Central memory CD4-positive, alpha-beta T cell (primary cell): ENCODE measurements around the gene SPEG.
"Not testable (repeated sequence)": the region's sequence is repeated elsewhere in the genome, so short reads cannot be mapped to it uniquely, and the experiment has no call there.

Source experiments
- DNase-seq: peaks from one replicate; pipeline ENCODE4 v3.0.0; 2022

The SPEG gene

GRCh38 chr2:219405451-219405850 lies 29.2 kb upstream of the SPEG start:
- no peak for DNase-seq

DNA sequence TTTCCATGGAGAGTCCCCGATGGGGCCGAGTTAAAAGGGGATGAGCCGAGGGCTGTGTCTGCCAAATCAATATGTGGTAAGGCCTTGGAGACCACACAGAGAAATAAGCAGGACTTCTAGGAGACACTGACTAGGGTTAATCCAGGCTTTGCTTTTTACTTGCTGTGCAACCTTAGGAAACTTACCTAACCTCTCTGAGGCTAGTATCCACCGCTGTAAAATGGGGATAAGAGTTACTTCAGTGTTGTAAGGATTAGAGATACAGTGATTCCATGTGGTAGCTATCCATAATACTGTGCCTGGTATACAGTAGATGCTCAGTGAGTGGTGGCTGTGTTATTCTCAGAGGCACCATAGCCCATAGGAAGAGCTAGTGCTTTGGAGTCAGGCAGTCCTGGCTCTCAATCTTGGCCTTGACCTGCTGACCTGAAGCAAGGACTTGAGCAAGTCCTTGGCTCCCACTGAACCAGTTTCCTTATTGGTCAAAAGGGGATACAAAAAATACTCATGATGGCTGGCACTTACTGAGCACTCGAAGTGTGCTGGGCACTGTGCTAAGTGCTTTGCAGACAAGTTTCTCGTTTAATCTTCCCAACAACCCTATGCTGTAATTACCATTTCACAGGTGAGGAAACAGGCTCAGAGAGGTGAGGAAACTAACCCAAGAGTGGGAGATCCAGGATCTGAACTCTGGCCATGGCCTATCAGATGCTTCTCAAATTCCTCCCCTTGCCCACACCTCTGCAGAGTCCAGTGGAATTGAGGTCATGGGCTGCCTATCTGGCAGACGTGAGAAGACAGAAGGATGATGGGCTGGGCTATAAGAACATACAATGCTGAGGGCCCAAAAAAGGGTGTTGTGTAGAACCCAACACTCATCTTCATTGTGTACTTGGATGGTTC lies 28.4 kb upstream of the SPEG start:
- DNase-seq: no peak

GRCh38 chr2:219406861-219407230 lies 27.8 kb upstream of the SPEG start:
- DNase-seq: no peak

DNA sequence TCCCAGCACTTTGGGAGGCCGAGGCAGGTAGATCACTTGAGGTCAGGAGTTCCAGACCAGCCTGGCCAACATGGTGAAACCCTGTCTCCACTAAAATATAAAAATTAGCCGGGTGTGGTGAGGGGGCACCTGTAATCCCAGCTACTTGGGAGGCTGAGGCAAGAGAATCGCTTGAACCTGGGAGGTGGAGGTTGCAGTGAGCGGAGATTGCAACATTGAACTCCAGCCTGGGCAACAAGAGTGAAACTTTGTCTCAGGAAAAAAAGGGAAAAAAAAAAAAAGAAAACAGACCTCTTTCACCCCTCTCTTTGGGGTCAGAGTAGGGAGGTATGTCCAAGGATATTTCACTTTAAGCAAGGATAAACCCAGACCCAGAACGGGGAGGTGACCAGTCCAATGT lies 27.3 kb upstream of the SPEG start:
- DNase-seq: not testable (repeated sequence)

DNA sequence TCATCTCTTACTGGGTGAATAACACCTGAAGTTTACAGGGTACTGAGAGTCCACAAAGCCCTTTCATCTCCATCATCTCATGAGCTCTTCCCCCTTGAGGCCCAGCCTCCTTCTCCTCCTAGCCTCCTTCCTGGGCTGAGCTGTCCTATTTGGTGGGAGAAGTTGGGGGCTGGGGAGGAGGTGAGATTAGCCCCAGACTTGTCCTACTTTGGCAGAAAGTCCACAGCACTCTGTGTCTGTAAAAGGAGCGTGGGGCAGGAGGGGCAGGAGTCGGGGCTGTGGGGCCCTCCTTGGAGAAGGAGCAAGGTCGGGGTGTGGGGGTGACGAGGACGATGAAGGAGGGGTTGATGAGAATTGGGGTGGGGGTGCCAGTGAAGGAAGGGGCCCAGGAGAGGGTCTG lies 26.4 kb upstream of the SPEG start:
- no peak for DNase-seq

DNA sequence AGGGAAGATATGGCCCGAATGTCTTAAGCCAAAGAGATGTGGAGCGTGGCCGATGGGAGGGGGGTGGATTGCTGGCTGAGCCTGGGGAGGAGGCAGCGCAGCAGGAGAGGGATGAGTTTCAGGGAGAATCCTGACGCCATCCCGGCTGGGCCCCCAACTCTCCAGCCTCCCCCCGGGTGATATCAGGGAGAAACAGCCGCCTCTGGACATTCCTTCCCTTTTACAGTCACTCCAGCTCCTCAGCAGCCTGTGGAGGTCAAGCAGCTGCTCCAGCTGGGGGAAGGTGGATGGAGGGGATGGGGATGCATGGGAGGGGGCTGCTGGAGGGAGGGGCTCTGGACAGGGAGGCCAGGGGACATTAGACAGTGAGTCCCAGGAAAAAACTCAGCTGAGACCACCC lies 26.0 kb upstream of the SPEG start:
- no peak for DNase-seq

GRCh38 chr2:219409619-219410018 lies 25.0 kb upstream of the SPEG start:
- DNase-seq: no peak

DNA sequence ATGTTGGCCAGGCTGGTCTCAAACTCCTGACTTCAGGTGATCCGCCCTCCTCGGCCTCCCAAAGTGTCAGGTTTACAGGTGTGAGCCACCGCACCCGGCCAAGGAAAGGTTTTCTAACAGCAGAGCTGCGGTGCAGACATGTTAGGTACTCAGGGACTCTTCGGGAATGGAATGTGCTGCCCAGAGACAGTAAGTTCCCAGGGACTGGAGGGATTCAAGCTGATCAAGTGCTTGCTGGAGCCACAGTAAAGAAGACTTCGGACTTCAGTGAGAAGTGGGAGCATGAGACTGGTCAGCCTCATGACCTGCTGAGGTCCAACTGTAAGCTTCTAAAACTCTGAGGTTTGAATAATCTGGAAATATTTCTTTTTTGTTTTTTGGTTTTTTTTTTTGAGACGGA lies 24.3 kb upstream of the SPEG start:
- DNase-seq: no peak

DNA sequence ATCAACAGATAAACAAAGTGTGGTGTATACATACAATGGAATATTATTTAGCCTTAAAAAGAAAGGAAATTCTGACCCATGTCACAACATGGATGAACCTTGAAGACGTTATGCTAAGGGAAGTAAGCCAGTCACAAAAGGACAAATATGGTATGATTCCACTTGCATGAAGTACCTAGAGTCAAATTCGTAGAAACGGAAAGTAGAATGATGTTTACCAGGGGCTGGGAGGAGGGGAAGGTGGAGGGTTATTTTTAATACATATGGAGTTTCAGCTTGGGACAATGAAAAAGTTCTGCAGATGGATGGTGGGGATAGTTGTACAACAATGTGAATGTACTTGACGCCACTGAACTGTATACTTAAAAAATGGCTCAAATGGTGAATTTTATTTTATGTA lies 19.8 kb upstream of the SPEG start:
- DNase-seq: no peak

DNA sequence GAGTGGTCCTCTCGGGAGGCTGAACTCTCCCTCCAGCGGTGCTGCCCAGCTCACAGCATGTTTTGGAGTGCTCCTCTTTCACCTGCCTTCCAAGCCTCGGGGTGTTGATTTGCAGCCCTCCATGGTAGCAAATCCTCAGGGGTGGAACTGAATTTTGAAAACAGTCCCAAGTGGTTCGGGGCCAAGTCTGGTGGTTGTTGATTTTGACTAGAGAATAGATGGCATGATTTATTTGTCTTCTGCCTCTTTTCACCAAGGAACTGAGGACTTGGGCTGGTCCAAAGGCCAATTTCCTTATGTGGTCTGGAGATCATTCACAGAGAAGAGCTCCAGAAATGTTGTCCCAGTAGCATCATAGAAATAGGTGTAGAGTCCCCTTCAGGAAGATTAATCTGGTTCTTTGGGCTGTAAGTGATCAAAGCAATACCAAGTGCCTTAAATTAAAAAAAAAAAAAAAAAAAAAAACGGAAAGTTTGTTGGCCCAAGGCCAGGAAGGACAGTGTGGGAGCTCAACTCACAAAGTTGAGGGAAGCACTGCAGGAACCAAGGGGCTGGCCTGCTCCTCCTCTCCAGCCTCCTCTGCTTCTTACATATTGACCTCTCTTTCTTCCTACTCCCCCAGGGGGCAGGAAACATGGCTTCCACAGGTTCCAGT lies 18.9 kb upstream of the SPEG start:
- DNase-seq: no peak

GRCh38 chr2:219416235-219416602 lies 18.4 kb upstream of the SPEG start:
- no peak for DNase-seq

GRCh38 chr2:219416938-219417337 lies 17.7 kb upstream of the SPEG start:
- DNase-seq: no peak

DNA sequence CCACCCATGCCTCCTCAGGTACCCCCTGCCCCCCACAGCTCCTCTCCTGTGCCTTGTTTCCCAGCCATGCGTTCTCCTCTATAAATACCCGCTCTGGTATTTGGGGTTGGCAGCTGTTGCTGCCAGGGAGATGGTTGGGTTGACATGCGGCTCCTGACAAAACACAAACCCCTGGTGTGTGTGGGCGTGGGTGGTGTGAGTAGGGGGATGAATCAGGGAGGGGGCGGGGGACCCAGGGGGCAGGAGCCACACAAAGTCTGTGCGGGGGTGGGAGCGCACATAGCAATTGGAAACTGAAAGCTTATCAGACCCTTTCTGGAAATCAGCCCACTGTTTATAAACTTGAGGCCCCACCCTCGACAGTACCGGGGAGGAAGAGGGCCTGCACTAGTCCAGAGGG lies 17.3 kb upstream of the SPEG start:
- DNase-seq: no peak

DNA sequence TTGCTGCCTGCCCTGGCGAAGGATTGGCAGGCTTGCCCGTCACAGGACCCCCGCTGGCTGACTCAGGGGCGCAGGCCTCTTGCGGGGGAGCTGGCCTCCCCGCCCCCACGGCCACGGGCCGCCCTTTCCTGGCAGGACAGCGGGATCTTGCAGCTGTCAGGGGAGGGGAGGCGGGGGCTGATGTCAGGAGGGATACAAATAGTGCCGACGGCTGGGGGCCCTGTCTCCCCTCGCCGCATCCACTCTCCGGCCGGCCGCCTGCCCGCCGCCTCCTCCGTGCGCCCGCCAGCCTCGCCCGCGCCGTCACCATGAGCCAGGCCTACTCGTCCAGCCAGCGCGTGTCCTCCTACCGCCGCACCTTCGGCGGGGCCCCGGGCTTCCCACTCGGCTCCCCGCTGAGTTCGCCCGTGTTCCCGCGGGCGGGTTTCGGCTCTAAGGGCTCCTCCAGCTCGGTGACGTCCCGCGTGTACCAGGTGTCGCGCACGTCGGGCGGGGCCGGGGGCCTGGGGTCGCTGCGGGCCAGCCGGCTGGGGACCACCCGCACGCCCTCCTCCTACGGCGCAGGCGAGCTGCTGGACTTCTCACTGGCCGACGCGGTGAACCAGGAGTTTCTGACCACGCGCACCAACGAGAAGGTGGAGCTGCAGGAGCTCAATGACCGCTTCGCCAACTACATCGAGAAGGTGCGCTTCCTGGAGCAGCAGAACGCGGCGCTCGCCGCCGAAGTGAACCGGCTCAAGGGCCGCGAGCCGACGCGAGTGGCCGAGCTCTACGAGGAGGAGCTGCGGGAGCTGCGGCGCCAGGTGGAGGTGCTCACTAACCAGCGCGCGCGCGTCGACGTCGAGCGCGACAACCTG lies 16.3 kb upstream of the SPEG start, which contains the start of gene DES:
Gene DES (plus strand): TSS at position 223 of the 857 bp plus-strand sequence. CDS start 86 bp downstream, at position 309.
- DNase-seq: no peak

GRCh38 chr2:219419012-219419324 lies 15.7 kb upstream of the SPEG start:
- no peak for DNase-seq

DNA sequence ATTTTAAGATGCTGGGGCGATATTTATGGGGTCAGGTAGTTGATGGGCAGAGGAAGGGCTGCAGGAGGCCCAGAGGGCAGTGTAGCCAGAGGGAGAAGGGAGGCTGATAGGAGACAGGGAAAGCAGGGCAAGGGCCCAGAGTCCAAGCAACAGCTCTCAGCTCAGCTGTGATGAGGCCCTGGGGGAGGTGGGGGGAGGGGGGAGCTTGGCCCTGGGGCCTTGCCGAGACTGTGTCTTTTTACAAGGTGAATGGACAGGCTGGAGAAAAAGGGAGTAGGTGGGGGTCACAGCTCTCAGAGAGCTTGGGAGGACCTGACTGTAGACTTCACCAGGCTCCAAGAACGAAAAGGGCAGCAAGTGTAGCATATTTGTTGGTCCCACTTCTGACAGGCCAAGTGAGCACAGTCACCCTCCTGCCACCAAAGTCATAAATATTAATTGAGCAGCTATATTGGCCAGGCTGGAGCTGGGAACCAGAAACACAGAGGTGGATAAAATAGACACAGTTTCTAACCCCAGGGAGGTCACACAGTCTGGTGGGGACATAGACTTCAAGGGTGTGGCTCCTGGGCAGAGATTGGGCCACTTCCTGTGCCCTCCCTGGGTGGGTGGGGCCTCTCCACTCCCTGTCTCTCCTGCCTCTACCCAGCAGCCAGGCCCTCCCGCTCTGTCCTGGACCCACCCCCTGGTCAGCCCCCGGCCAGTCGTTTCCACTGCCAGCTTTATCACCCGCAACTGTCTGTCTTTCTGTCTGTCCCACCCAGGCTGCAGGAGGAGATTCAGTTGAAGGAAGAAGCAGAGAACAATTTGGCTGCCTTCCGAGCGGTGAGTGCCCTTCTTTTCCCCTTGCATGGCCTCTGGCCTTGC lies 15.1 kb upstream of the SPEG start:
- DNase-seq: no peak

DNA sequence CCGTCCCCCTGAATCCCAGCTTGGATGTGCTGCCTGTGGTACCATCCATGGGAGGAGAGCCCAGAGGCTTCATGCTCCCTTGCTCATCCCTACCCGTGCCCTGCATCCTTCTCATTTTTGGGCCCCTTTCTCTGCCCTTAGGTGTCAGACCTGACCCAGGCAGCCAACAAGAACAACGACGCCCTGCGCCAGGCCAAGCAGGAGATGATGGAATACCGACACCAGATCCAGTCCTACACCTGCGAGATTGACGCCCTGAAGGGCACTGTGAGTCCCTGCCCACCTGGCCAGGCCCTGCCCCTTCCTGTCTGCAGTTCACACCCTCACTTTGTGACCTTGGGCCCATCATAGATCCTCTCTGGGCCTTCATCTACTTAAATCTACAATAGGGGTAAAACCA lies 14.0 kb upstream of the SPEG start:
- no peak for DNase-seq

GRCh38 chr2:219421323-219421722 lies 13.3 kb upstream of the SPEG start:
- no peak for DNase-seq

DNA sequence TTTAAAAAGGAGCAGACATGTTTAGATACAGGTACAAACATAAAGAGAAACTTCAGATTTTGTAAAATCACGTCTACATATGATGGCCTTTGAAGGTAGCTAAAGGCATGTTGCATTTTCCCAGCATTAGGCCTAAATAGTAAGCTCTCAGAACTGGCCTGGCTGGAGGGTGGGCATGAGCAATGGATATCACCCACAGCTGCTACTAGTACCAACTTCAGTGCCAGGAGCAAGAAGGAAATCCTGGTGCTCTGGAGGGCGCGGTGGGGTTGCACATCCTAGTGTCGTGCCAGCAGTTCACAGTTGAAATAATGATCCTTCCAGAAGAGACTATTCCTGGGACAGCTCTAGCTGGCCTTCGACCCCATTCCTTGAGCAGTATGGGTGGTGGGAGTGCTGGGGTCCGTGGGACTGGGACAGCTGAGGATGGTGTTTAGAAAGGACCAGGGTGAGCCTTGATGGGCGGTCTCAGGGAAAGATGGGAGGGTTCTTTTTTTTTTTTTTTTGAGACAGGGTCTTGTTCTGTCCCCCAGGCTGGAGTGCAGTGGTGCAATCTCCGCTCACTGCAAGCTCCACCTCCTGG lies 11.6 kb upstream of the SPEG start:
- no peak for DNase-seq

DNA sequence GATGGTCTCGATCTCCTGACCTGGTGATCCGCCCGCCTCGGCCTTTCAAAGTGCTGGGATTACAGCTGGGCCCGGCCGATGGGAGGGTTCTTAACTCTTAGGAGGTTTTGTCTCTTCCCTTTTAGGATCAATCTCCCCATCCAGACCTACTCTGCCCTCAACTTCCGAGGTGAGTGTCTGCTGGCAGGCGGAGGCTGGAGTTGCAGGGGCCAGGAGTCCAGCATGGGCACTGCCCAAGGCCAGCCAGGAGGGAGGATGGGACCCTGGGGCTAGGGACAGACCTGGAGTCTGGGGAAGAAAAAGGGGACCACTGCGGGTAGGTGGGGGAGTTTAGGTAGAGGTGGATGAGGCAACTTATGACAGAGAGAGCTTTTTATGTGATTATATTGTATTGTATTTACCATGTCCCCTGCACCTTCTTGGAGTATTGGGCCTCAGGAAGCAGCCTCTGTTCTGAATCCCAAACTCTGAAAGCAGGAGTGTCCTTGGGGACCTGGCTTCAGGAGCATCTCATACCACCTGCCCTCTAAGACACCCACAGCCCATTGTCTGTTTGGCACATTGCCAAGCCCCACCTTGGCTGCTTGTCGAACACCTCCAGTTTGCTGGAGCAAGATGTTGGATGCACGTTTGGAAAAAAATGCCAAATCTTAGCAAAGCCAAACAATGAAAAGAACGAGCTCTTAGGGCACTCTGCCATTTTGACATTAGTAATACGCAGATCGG lies 10.8 kb upstream of the SPEG start:
- DNase-seq: no peak

DNA sequence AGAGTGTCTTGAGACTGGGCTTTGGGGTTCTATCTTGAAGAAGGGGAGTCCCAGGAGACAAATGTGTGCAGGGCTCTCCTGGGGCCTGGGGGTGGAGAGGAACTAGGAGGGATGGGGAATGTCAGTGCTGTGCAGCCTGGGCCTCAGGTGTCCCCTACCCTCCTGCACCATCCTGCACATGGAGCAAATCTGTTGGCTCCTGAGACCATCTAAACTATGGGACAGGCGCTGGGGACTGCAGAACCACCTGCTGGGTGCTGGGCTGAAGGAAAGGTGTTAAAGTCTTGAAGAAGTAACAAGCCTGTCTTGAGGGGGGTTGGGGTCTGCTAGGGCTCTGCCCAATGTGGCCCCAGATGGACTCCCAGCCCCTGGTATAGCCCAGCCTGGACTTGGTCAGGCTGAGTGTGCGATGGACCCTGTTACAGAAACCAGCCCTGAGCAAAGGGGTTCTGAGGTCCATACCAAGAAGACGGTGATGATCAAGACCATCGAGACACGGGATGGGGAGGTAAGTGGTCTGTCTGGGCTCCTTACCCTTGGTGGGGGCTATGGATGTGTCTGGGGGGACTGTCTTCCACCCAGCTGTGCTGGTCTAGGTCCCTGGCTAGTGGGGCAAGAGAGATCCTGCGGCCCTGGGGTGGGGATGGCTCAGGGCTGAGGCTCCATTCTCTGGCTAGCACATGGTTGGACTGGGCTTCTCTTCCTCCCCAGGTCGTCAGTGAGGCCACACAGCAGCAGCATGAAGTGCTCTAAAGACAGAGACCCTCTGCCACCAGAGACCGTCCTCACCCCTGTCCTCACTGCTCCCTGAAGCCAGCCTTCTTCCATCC lies 9.2 kb upstream of the SPEG start:
- no peak for DNase-seq
